ENCODE data around the gene CCPG1. TPM values are rescaled to one million over a fixed set of nuclear protein-coding genes. Genes with fewer than 3 reads are reported as not detected.

CCPG1 gene, protein sequence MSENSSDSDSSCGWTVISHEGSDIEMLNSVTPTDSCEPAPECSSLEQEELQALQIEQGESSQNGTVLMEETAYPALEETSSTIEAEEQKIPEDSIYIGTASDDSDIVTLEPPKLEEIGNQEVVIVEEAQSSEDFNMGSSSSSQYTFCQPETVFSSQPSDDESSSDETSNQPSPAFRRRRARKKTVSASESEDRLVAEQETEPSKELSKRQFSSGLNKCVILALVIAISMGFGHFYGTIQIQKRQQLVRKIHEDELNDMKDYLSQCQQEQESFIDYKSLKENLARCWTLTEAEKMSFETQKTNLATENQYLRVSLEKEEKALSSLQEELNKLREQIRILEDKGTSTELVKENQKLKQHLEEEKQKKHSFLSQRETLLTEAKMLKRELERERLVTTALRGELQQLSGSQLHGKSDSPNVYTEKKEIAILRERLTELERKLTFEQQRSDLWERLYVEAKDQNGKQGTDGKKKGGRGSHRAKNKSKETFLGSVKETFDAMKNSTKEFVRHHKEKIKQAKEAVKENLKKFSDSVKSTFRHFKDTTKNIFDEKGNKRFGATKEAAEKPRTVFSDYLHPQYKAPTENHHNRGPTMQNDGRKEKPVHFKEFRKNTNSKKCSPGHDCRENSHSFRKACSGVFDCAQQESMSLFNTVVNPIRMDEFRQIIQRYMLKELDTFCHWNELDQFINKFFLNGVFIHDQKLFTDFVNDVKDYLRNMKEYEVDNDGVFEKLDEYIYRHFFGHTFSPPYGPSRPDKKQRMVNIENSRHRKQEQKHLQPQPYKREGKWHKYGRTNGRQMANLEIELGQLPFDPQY
- total RNA-seq (2013; cell fraction: nucleolus; rRNA removed): 25.7 and 27.5 TPM in 2 replicates
- total RNA-seq (2014; rRNA removed): 5.1 and 8.0 TPM in 2 replicates
- total RNA-seq (2014; rRNA removed; fragmentation: Illumina TruSeq; extraction: Trizol): 10.5 and 10.8 TPM in 2 replicates
- 8.9 and 11.1 TPM in 2 replicates for total RNA-seq (2021)
- polyA plus RNA-seq (2011; ENCODE audit: low read depth): 3.6 TPM
- polyA plus RNA-seq (2011; rRNA removed): 15.8 and 24.9 TPM in 2 replicates
- 4.6 and 6.1 TPM in 2 replicates for polyA plus RNA-seq (2011; cell fraction: cytosol; rRNA removed)
- polyA plus RNA-seq (2011; cell fraction: nucleus; rRNA removed): 5.3 and 5.8 TPM in 2 replicates
- 7.1 and 8.4 TPM in 2 replicates for polyA plus RNA-seq (2012)
- 9.2 and 18.1 TPM in 2 replicates for polyA plus RNA-seq (2014; fragmentation: Illumina TruSeq; extraction: Trizol)
- 1 to 10 TPM; 6.6 to 7.5 TPM for polyA plus RNA-seq (2014; fragmentation: Nextera tagmentation; extraction: Ambion mirVana)
- polyA plus RNA-seq (2014; rRNA removed): 4.6 and 6.0 TPM in 2 replicates
- 10 to 100 TPM; 12.3 to 13.9 TPM for polyA plus RNA-seq (2016; fragmentation: Nextera tagmentation; extraction: Ambion mirVana)
- 9.1 and 13.2 TPM in 2 replicates for polyA minus RNA-seq (2011; rRNA and poly(A)+ RNA removed)
- 4.6 and 8.0 TPM in 2 replicates for polyA minus RNA-seq (2011; cell fraction: cytosol; rRNA and poly(A)+ RNA removed)
- polyA minus RNA-seq (2011; cell fraction: nucleus; rRNA and poly(A)+ RNA removed): 5.1 and 6.6 TPM in 2 replicates
- Bru-seq, nascent RNA: percentile 76 among the genes with signal in this experiment
- BruChase-seq, experiment 1, labeled RNA remaining after a 6-hour chase: percentile 91 among the genes with signal in this experiment
- BruChase-seq, experiment 2, labeled RNA remaining after a 2-hour chase: percentile 90 among the genes with signal in this experiment
- long read RNA-seq, experiment 1, full-length matches to known transcripts: 10 of 11 reads
- long read RNA-seq, experiment 1, partial matches to known transcripts: 1 of 11 reads
- long read RNA-seq, experiment 1, other reads (novel, unspliced or antisense): 0 of 11 reads
- long read RNA-seq, experiment 2, full-length matches to known transcripts: 118 of 137 reads
- long read RNA-seq, experiment 2, partial matches to known transcripts: 8 of 137 reads
- long read RNA-seq, experiment 2, other reads (novel, unspliced or antisense): 11 of 137 reads

DNA sequence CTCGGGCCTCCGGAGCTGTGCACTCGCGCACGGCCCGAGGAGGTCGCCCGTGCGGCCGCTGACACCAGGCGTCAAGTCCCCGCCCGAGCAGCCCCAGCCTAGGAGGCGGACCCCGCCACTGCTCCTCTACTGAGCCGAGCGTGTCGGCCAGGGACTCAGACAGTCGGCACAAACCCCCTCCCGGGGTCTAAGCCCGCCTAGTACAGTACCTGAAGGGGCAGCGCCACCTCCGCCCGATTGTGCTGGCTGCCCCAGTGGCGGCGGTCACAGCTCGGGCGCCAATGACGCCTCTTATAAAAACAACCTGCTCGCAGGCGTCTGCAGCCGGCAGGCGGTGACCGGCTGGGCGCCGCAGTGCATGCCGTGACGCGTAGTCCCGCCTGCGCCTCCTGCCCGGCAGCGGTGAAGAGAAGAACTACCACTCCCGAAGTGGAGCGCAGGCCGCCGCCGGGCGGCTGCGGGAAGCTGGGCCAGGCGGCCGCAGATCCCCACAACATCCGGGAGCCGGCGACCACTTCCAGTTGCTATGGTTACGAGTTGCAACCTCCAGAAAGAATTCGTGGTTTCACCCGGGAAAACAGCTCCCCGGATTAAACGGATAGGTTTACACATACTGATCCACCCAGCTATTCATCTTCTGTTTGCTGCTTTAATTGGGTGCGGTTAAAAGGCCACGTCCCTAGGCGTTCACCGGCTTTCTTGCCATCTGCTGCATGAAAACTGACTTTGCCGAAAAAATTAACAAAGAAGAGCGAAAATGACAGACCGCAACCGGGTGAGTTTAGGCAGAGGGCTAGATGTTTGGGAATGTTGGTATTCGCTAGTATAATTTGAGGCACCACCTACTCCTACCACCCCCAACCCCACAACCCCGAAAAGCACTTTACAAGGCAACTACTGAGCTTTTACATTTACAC is at the start of gene CCPG1, which contains the start of gene PIERCE2:
CCPG1 (minus strand) TSS at position 348 of the 917 bp plus-strand sequence. CDS start 18,935 bp downstream, outside the sequence.
PIERCE2 (plus strand) TSS at position 484 of the 917 bp plus-strand sequence; CDS start at position 758, 274 bp downstream.
- ATAC-seq (peak; percentile 92), DNase-seq (ENCODE audit: low read depth, low spot score) (peak; percentile 72), FAIRE-seq (peak; percentile 89)
- intact Hi-C loops (cut with micrococcal nuclease; ENCODE audit: unreplicated experiment) (loop anchor here (2.0 to 10.0 kb wide), 3 partner anchors 89 to 213 kb away; partner anchors contain the start of genes PIGB, PIGBOS1 and RSL24D1), in situ Hi-C loops (cut with MboI) (no loop called here)
- ChIA-PET SMC1A (ENCODE audit: uncharacterized antibody, unreplicated experiment) (interaction anchor here (0.5 to 2.4 kb wide), 10 partner anchors 12 to 190 kb away, joined by 3 to 20 read pairs (median 4); partner anchors contain the start of genes PIGB and PIGBOS1), CTCF (interaction anchor here (0.7 to 2.4 kb wide), 16 partner anchors 10 to 294 kb away, joined by 3 to 11 read pairs (median 4); partner anchors contain the start of genes PIGB and PIGBOS1), POLR2A (interaction anchor here (0.6 to 2.0 kb wide), 2 partner anchors 12 to 90 kb away, joined by 3 to 12 read pairs; partner anchors contain the start of genes PIGB and PIGBOS1), RAD21 (ENCODE audit: unreplicated experiment) (interaction anchor here (0.7 to 2.4 kb wide), 9 partner anchors 27 to 211 kb away, joined by 3 to 24 read pairs (median 5); partner anchors contain the start of genes PIGB, PIGBOS1 and RSL24D1)
- 2% methylated on average over 67 of the region's 70 CpGs for WGBS (ENCODE audit: insufficient coverage, insufficient replicate concordance, low lambda C conversion rate, missing lambda C conversion rate)
- peak within 1 kb of the TSS; percentile 40 for H3K9ac ChIP-seq (ENCODE audit: control insufficient read depth, insufficient read depth, low read length)
- peak within 1 kb of the TSS; percentile 82 for H3K4me2 ChIP-seq (ENCODE audit: control insufficient read depth, insufficient read depth)
- peak within 1 kb of the TSS; percentile 78 for H3K4me3 ChIP-seq
- peak within 1 kb of the TSS; percentile 55 for H3K27ac ChIP-seq (ENCODE audit: control insufficient read depth, insufficient read depth)
- H3K79me2 ChIP-seq (ENCODE audit: control insufficient read depth, insufficient read depth, low read length): peaks cover 9% of the 10 kb centered on the region
- H3K9me3 ChIP-seq (replicated peaks; ENCODE audit: control insufficient read depth, insufficient read depth, low read length): no peaks in the 10 kb centered on the region
- no peaks in the 10 kb centered on the region for H4K20me1 ChIP-seq (ENCODE audit: control insufficient read depth, insufficient read depth)
- BruUV-seq (replicated peaks): no TSS peak
- H3K4me1 ChIP-seq (ENCODE audit: control insufficient read depth, insufficient read depth, low read length): peaks cover 21% of the 10 kb centered on the region
- peak within 1 kb of the TSS; percentile 89 for H2AFZ ChIP-seq (ENCODE audit: control insufficient read depth, low read depth, low read length)
- H3K36me3 ChIP-seq (ENCODE audit: control insufficient read depth in 2 of 2, insufficient read depth in 2 of 2, low read length in 1 of 2): no peaks in the 10 kb centered on the region
- no peaks in the 10 kb centered on the region for H3K27me3 ChIP-seq (replicated peaks in 1 of 2; ENCODE audit: control insufficient read depth in 2 of 2, insufficient read depth in 2 of 2, low read length in 1 of 2)
- TF ChIP-seq ZNF592 (IDR thresholded peaks at IDR 0.05): no peak
- TF ChIP-seq, protein P1, sequence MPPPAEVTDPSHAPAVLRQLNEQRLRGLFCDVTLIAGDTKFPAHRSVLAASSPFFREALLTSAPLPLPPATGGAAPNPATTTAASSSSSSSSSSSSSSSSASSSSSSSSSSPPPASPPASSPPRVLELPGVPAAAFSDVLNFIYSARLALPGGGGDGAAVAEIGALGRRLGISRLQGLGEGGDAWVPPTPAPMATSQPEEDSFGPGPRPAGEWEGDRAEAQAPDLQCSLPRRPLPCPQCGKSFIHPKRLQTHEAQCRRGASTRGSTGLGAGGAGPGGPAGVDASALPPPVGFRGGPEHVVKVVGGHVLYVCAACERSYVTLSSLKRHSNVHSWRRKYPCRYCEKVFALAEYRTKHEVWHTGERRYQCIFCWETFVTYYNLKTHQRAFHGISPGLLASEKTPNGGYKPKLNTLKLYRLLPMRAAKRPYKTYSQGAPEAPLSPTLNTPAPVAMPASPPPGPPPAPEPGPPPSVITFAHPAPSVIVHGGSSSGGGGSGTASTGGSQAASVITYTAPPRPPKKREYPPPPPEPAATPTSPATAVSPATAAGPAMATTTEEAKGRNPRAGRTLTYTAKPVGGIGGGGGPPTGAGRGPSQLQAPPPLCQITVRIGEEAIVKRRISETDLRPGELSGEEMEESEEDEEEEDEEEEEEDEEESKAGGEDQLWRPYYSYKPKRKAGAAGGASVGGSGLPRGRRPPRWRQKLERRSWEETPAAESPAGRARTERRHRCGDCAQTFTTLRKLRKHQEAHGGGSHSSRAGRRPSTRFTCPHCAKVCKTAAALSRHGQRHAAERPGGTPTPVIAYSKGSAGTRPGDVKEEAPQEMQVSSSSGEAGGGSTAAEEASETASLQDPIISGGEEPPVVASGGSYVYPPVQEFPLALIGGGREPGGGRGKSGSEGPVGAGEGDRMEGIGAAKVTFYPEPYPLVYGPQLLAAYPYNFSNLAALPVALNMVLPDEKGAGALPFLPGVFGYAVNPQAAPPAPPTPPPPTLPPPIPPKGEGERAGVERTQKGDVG (CRISPR knock-in tag; IDR thresholded peaks at IDR 0.05): no peak

All from GM12878 (cell line).